Breast epithelium (tissue), 4 donors: ENCODE results near the gene FBLN1. TPM values are rescaled to one million over a fixed set of nuclear protein-coding genes. Genes with fewer than 3 reads are reported as not detected.

ENCODE experiments used
- DNase-seq, 2 donors: peaks; one replicate each; pipeline ENCODE4 v3.0.0-alpha.2; 2019; ENCODE audit warnings: low spot score in 2 of 2
- H3K27ac ChIP-seq, 2 donors: fragments of 200-600 bp; sonication (generic) in 1 of 2; one replicate each; pipeline ENCODE4 v1.5.1; 2016 to 2019; ENCODE audit warnings: mild to moderate bottlenecking in 1 of 2
- H3K27me3 ChIP-seq, 2 donors: fragments of 200-600 bp; sonication (generic) in 1 of 2; one replicate each; pipeline versions ENCODE4 v1.5.1 to v1.6.0; 2017 to 2019; ENCODE audit warnings: control low read depth in 1 of 2, mild to moderate bottlenecking in 1 of 2
- H3K36me3 ChIP-seq: fragments of 200-600 bp; one replicate; pipeline ENCODE4 v1.5.1; 2019
- H3K4me1 ChIP-seq, 2 donors: fragments of 200-600 bp; sonication (generic); one replicate each; pipeline ENCODE4 v1.5.1; 2016 to 2019; ENCODE audit warnings: control low read depth in 1 of 2
- H3K4me3 ChIP-seq, 3 donors: fragments of 200-600 bp; sonication (generic); 1 replicate in 2 of 3; 2 replicates in 1 of 3; pipeline ENCODE4 v1.5.1; 2016 to 2019; ENCODE audit warnings: mild to moderate bottlenecking in 3 of 3, moderate library complexity in 2 of 3
- H3K9me3 ChIP-seq, 2 donors: fragments of 200-600 bp; sonication (generic) in 1 of 2; one replicate each; pipeline ENCODE4 v1.5.1; 2016 to 2019; ENCODE audit warnings: control low read depth in 1 of 2
- POLR2A ChIP-seq: fragments of 450-650 bp; IDR thresholded peaks from one replicate; pipeline ENCODE4 v1.6.1; 2016; ENCODE audit warnings: antibody characterized with exemption, mild to moderate bottlenecking, moderate library complexity
- POLR2AphosphoS5 ChIP-seq, 3 donors: sonication (generic); formaldehyde crosslinking; IDR thresholded peaks; one replicate each; pipeline ENCODE4 v1.6.1; 2017; ENCODE audit warnings: antibody characterized with exemption in 3 of 3
- intact Hi-C: fragments of 100-400 bp; cut with DNase I; formaldehyde crosslinking; loops from one replicate; pipeline ENCODE4 v1.15.1; 2023; ENCODE audit warnings: low total_unique reads
- total RNA-seq, 3 donors: library from RNA; depleted of rRNA; stranded (reverse); fragments of >200 nt; gene quantifications; one replicate each; pipeline ENCODE4 v1.1.0, GENCODE V29; 2016
- TF ChIP-seq, protein P1 (sequence below), 3 donors: fragments of 450-650 bp; IDR thresholded peaks; one replicate each; pipeline ENCODE4 v1.5.1; 2016 to 2017; ENCODE audit warnings: antibody characterized with exemption in 3 of 3, mild to moderate bottlenecking in 3 of 3, moderate library complexity in 3 of 3

FBLN1 gene
- total RNA-seq, 3 donors from 2014 or later: 115 to 293 (median 267) TPM

DNA sequence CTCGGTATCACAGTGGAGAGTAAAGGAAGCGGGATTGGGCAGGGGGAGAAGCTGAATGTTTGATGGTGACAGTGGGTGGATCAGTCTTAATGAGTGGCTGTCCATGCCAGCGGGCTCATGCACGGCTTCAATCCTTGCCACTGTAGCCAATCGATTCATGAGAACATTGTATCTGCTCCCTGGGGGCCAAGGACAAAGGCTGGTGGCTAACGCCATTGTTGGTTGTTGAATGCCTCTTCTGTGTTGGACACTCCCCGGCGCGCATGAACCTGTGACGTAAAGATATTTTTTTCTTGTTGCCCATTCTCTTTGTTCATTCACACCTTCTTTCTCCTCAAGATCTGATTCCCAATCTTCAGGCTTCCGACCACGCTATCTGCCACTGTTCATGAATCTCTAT lies 148.0 kb downstream of the FBLN1 start:
- no peak for DNase-seq
- Histone ChIP-seq H3K4me3 (no peak overlapping the region), H3K27me3 (no peaks in the 10 kb centered on the region), H3K4me1 (no peaks in the 10 kb centered on the region), H3K9me3 (no peaks in the 10 kb centered on the region), H3K36me3 (no peaks in the 10 kb centered on the region), H3K27ac (no peak overlapping the region)
- intact Hi-C loops: no loop called here
- no peak for TF ChIP-seq POLR2AphosphoS5 (IDR thresholded peaks at IDR 0.05)
- TF ChIP-seq POLR2A: no peak
- TF ChIP-seq, protein P1, sequence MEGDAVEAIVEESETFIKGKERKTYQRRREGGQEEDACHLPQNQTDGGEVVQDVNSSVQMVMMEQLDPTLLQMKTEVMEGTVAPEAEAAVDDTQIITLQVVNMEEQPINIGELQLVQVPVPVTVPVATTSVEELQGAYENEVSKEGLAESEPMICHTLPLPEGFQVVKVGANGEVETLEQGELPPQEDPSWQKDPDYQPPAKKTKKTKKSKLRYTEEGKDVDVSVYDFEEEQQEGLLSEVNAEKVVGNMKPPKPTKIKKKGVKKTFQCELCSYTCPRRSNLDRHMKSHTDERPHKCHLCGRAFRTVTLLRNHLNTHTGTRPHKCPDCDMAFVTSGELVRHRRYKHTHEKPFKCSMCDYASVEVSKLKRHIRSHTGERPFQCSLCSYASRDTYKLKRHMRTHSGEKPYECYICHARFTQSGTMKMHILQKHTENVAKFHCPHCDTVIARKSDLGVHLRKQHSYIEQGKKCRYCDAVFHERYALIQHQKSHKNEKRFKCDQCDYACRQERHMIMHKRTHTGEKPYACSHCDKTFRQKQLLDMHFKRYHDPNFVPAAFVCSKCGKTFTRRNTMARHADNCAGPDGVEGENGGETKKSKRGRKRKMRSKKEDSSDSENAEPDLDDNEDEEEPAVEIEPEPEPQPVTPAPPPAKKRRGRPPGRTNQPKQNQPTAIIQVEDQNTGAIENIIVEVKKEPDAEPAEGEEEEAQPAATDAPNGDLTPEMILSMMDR (IDR thresholded peaks at IDR 0.05): no peak

Other genes starting within 250 kb of the FBLN1 start
- gene UPK3A, start 217.9 kb upstream of the FBLN1 start, total RNA-seq: not detected
- gene FAM118A, start 192.9 kb upstream of the FBLN1 start, total RNA-seq: 100 to 1,000 TPM in 1 of 3 donors, 10 to 100 TPM in 2; 33.8 to 104 (median 55.4) TPM
- not detected for gene SMC1B, start 89.3 kb upstream of the FBLN1 start, total RNA-seq
- 1 to 10 TPM in 2 of 3 donors, under 1 TPM in 1; 0.48 to 2.0 (median 1.3) TPM for gene RIBC2, start 89.2 kb upstream of the FBLN1 start, total RNA-seq
- 100 to 1,000 TPM in 2 of 3 donors, 10 to 100 TPM in 1; 78.6 to 145 (median 138) TPM for gene ATXN10, start 169.0 kb downstream of the FBLN1 start, total RNA-seq